Tibial nerve (tissue), 4 donors: ENCODE results near the gene NT5M. TPM values are rescaled to one million over a fixed set of nuclear protein-coding genes. Genes with fewer than 3 reads are reported as not detected.

Experiments
- DNase-seq, 2 donors: peaks; one replicate each; pipeline ENCODE4 v3.0.0-alpha.2; 2019; ENCODE audit warnings: low spot score in 2 of 2
- H3K27ac ChIP-seq, 4 donors: fragments of 200-600 bp; sonication (generic) in 3 of 4; one replicate each; pipeline ENCODE4 v1.5.1; 2017 to 2019; ENCODE audit warnings: mild to moderate bottlenecking in 1 of 4
- H3K27me3 ChIP-seq, 2 donors: fragments of 200-600 bp; sonication (generic) in 1 of 2; one replicate each; pipeline versions ENCODE4 v1.5.1 to v1.6.0; 2017 to 2019
- H3K36me3 ChIP-seq, 3 donors: fragments of 200-600 bp; sonication (generic); one replicate each; pipeline ENCODE4 v1.5.1; 2018 to 2019
- H3K4me1 ChIP-seq, 4 donors: fragments of 200-600 bp; sonication (generic) in 3 of 4; one replicate each; pipeline ENCODE4 v1.5.1; 2017 to 2019
- H3K4me3 ChIP-seq, 4 donors: fragments of 200-600 bp; sonication (generic) in 3 of 4; one replicate each; pipeline ENCODE4 v1.5.1; 2017 to 2019; ENCODE audit warnings: mild to moderate bottlenecking in 1 of 4, moderate library complexity in 1 of 4
- H3K9me3 ChIP-seq, 4 donors: fragments of 200-600 bp; sonication (generic) in 3 of 4; one replicate each; pipeline ENCODE4 v1.5.1; 2017 to 2019
- CTCF ChIP-seq, 5 experiments: fragments of 200-600 bp in 3 of 5; fragments of 450-650 bp in 2 of 5; sonication (generic) in 3 of 5; IDR thresholded peaks; one replicate each; pipeline ENCODE4 v1.5.1; 2016 to 2019; ENCODE audit warnings: antibody characterized with exemption in 5 of 5, mild to moderate bottlenecking in 3 of 5, moderate library complexity in 2 of 5
- EP300 ChIP-seq, 2 donors: sonication (generic); formaldehyde crosslinking; IDR thresholded peaks; one replicate each; pipeline ENCODE4 v1.6.1; 2017; ENCODE audit warnings: antibody characterized with exemption in 2 of 2, mild to moderate bottlenecking in 1 of 2
- POLR2A ChIP-seq, 2 donors: fragments of 450-650 bp; IDR thresholded peaks; one replicate each; pipeline ENCODE4 v1.6.1; 2017; ENCODE audit warnings: antibody characterized with exemption in 2 of 2, mild to moderate bottlenecking in 2 of 2, moderate library complexity in 2 of 2
- WGBS, 2 donors: methylation state at CpG; one replicate each; pipeline ENCODE4 v1.1.5; 2018; 5-methylcytosine and 5-hydroxymethylcytosine counted together
- total RNA-seq, 4 donors: library from RNA; depleted of rRNA; stranded (reverse); fragments of >200 nt; gene quantifications; one replicate each; pipeline ENCODE4 v1.1.0, GENCODE V29; 2016

The NT5M gene
- total RNA-seq, 4 donors from 2014 or later = 4.8 to 11.2 (median 7.7) TPM

DNA sequence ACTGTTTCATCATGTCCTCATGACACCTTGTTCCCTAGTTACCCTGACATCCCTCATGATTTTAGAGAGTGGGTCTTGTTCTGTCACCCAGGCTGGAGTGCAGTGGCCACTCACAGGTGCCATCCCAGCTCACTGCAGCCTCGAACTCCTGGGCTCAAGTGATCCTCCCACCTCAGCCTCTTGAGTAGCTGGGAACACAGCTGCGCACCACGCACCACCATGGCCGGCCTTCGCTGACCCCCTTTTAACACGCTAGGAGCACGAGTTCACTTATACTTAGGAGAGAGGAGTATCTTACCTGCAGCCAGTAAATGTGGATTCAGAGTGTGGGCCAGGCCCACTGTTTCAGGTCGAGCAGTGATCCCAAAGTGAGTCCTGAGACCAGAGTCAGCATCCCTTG, 21.4 kb downstream of the NT5M start:
- H3K4me1 ChIP-seq = no peaks in the 10 kb centered on the region
- no peaks in the 10 kb centered on the region for H3K27me3 ChIP-seq
- H3K9me3 ChIP-seq = no peaks in the 10 kb centered on the region
- no peak overlapping the region for H3K27ac ChIP-seq
- TF ChIP-seq EP300 (IDR thresholded peaks at IDR 0.05) (no peak), CTCF (IDR thresholded peaks at IDR 0.05) (no peak), POLR2A (IDR thresholded peaks at IDR 0.05) (no peak)
- no peak for DNase-seq
- no peak overlapping the region for H3K4me3 ChIP-seq
- WGBS, 2 donors = 94 to 97% methylated on average over 8 of the region's 8 CpGs
- peaks cover 0 to 52% (median 0%) of the 10 kb centered on the region in 3 donors for H3K36me3 ChIP-seq

DNA sequence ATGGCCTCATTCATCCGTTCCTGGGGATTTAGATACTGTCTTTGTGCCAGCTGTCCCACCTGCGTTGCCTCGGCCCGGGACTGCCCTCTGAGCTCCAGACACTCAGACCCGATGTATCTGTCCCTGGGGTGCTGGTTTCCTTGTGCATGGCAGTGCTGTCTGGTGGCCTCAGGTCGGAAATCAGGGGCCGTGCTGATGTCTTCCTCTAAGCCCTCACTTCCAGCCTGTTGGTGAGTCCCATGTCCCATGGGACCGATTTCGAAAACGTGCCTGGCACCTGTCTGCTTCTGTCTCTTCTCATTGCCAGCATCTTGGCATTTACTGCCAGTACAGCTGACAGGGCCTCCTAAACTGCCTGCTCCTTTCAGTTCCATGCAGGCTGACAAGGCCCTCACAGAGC, 22.1 kb downstream of the NT5M start:
- H3K36me3 ChIP-seq = peaks cover 0 to 52% (median 0%) of the 10 kb centered on the region in 3 donors
- H3K4me3 ChIP-seq = no peak overlapping the region
- TF ChIP-seq EP300 (IDR thresholded peaks at IDR 0.05) = no peak
- no peak for TF ChIP-seq CTCF (IDR thresholded peaks at IDR 0.05)
- no peak for TF ChIP-seq POLR2A (IDR thresholded peaks at IDR 0.05)
- no peak overlapping the region for H3K27ac ChIP-seq
- no peaks in the 10 kb centered on the region for H3K9me3 ChIP-seq
- H3K27me3 ChIP-seq = no peaks in the 10 kb centered on the region
- DNase-seq = no peak
- H3K4me1 ChIP-seq = no peaks in the 10 kb centered on the region
- WGBS, 2 donors = 90 to 92% methylated on average over 10 of the region's 10 CpGs

DNA sequence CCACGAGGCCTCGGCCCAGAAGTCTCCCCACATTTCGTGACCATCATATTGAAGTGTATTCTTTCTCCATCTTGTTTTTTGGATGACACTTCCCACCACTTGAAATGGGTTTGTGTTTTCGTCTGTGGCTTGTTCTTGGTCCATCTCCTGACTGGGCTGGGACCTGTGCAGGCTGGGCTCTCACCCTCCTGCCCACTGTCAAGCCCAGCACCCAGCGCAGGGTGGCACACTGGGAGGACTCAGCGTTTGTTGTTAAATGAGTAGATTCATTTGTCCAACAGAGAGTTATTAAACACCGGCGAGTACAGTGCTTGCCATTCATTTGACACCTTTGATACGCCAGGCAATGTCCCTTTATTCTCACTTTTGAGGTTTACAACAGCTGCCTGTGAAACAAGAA, 22.6 kb downstream of the NT5M start:
- Histone ChIP-seq H3K36me3 (peaks cover 0 to 52% (median 0%) of the 10 kb centered on the region in 3 donors), H3K9me3 (no peaks in the 10 kb centered on the region), H3K4me3 (no peak overlapping the region), H3K27ac (no peak overlapping the region), H3K27me3 (no peaks in the 10 kb centered on the region), H3K4me1 (no peaks in the 10 kb centered on the region)
- DNase-seq = no peak
- WGBS, 2 donors = 86 to 89% methylated on average over 9 of the region's 9 CpGs
- no peak for TF ChIP-seq POLR2A (IDR thresholded peaks at IDR 0.05)
- no peak for TF ChIP-seq EP300 (IDR thresholded peaks at IDR 0.05)
- no peak for TF ChIP-seq CTCF (IDR thresholded peaks at IDR 0.05)

DNA sequence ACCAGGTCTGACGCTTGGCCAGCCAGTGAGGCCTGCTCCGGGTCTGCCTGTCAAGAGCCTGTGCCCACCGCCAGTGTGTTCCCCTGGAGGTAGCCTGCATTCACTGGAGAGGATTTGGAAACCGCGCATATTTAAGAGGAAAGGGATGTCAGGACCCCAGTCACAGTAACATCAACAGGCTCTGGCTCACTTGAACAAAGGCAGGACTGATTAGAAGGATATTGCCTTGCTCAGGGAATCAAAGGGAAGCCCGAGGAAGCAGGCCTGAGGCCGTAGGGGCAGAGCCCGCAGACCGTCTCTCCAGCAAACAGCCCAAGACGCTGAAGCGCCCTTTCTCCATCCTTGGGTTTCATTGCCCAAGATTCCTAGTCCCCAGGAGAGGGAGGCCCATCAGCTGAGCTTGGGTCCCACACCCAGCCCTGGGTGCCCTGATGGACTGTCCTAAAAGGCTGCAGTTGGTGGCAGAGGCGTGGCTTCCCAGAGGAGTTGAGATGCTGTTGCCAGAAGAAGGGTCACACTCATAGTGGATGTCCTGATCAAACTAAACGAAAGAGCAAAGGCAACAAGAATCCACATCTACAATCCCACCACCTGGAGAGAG, 23.2 kb downstream of the NT5M start:
- Histone ChIP-seq H3K36me3 (peaks cover 0 to 50% (median 0%) of the 10 kb centered on the region in 3 donors), H3K4me3 (no peak overlapping the region), H3K27ac (no peak overlapping the region), H3K9me3 (no peaks in the 10 kb centered on the region), H3K27me3 (no peaks in the 10 kb centered on the region), H3K4me1 (no peaks in the 10 kb centered on the region)
- DNase-seq = no peak
- WGBS, 2 donors = 74 to 76% methylated on average over 12 to 13 of the region's 13 CpGs
- TF ChIP-seq CTCF (IDR thresholded peaks at IDR 0.05) (no peak), POLR2A (IDR thresholded peaks at IDR 0.05) (no peak), EP300 (IDR thresholded peaks at IDR 0.05) (no peak)

DNA sequence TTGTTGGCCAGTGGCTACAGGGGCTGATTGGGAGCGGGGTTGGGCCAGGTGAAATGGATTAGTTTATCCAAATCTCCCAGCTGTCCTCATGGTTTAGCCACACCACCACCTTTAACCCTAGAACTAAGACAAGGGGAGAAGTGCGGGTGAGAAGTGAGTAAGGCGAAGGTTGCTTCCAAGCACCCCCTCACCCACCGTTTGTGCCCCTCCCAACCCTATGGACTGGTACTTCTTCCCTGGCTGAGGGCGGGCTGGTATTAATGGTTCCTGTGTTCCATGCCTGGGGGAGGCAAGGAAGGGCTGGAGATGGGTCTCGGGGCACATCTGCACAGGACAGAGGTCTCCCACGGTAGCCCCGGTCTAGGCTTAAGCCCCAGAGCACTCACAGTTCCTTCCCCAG, 25.1 kb downstream of the NT5M start:
- Histone ChIP-seq H3K9me3 (no peaks in the 10 kb centered on the region), H3K4me3 (no peak overlapping the region), H3K27me3 (no peaks in the 10 kb centered on the region), H3K36me3 (peaks cover 0 to 37% (median 0%) of the 10 kb centered on the region in 3 donors), H3K27ac (no peak overlapping the region), H3K4me1 (no peaks in the 10 kb centered on the region)
- WGBS, 2 donors = 78 to 90% methylated on average over 8 of the region's 8 CpGs
- TF ChIP-seq POLR2A (IDR thresholded peaks at IDR 0.05) = no peak
- no peak for TF ChIP-seq EP300 (IDR thresholded peaks at IDR 0.05)
- no peak for TF ChIP-seq CTCF (IDR thresholded peaks at IDR 0.05)
- no peak for DNase-seq
